ENCODE measurements around the gene CLBA1. TPM values are rescaled to one million over a fixed set of nuclear protein-coding genes. Genes with fewer than 3 reads are reported as not detected.
"Not testable (repeated sequence)": the region's sequence is repeated elsewhere in the genome, so short reads cannot be mapped to it uniquely, and the experiment has no call there.

Gene CLBA1
- total RNA-seq, 1 donor from 2014 or later: 3.9 TPM

- Mint-ChIP-seq H3K4me3 (no peak overlapping the region), H3K36me3 (ENCODE audit: low read depth) (peaks cover 2% of the 10 kb centered on the region), H3K27ac (no peak overlapping the region), H3K9me3 (no peaks in the 10 kb centered on the region), H3K4me1 (peaks cover 25% of the 10 kb centered on the region), H3K27me3 (no peaks in the 10 kb centered on the region)
- no peak for TF ChIP-seq CTCF (IDR thresholded peaks at IDR 0.05)
- ChIA-PET CTCF (interaction anchor here (2.2 kb wide), 1 partner anchor 15 kb away, joined by 11 read pairs; no protein-coding TSS in a partner anchor), POLR2A (interaction anchor here (1.0 to 1.2 kb wide), 2 partner anchors 10 to 35 kb away, joined by 3 read pairs; partner anchors contain the start of genes CDCA4 and GPR132)
- intact Hi-C loops (cut with micrococcal nuclease): no loop called here
- no peak for DNase-seq
- ATAC-seq (ENCODE audit: low read depth): no peak
These were observed 45.3 kb downstream of the CLBA1 start for GRCh38 chr14:105030836-105031396.

- H3K36me3 Mint-ChIP-seq (ENCODE audit: low read depth): not testable (repeated sequence)
These were observed 46.9 kb downstream of the CLBA1 start for GRCh38 chr14:105032451-105032901.

GRCh38 chr14:105033412-105033900, 47.9 kb downstream of the CLBA1 start:
- H3K27me3 Mint-ChIP-seq; POLR2A ChIA-PET; H3K9me3 Mint-ChIP-seq; DNase-seq; H3K36me3 Mint-ChIP-seq (ENCODE audit: low read depth); ATAC-seq (ENCODE audit: low read depth); intact Hi-C loops (cut with micrococcal nuclease): not testable (repeated sequence)
- peak overlapping the region; percentile 84 for H3K4me3 Mint-ChIP-seq
- peaks cover 15% of the 10 kb centered on the region for H3K4me1 Mint-ChIP-seq
- CTCF ChIA-PET: interaction anchor here (0.8 kb wide), 1 partner anchor 13 kb away, joined by 3 read pairs; no protein-coding TSS in a partner anchor
- peak overlapping the region; percentile 73 for H3K27ac Mint-ChIP-seq

More at GRCh38 chr14:105032451-105032901, 46.9 kb downstream of the CLBA1 start:
- H3K27me3 Mint-ChIP-seq; H3K9me3 Mint-ChIP-seq; POLR2A ChIA-PET; intact Hi-C loops (cut with micrococcal nuclease); ATAC-seq (ENCODE audit: low read depth); DNase-seq; H3K27ac Mint-ChIP-seq: not testable (repeated sequence)
- peak overlapping the region; percentile 84 for H3K4me3 Mint-ChIP-seq
- CTCF ChIA-PET: interaction anchor here (2.2 kb wide), 1 partner anchor 13 kb away, joined by 11 read pairs; no protein-coding TSS in a partner anchor
- peaks cover 15% of the 10 kb centered on the region for H3K4me1 Mint-ChIP-seq

GRCh38 chr14:105034315-105035039, 48.9 kb downstream of the CLBA1 start:
- intact Hi-C loops (cut with micrococcal nuclease): no loop called here

GRCh38 chr14:105035616-105036015, 50.0 kb downstream of the CLBA1 start:
- intact Hi-C loops (cut with micrococcal nuclease); H3K27me3 Mint-ChIP-seq; H3K36me3 Mint-ChIP-seq (ENCODE audit: low read depth); H3K27ac Mint-ChIP-seq; DNase-seq; H3K9me3 Mint-ChIP-seq; H3K4me3 Mint-ChIP-seq; ATAC-seq (ENCODE audit: low read depth): not testable (repeated sequence)
- POLR2A ChIA-PET: interaction anchor here (0.7 to 0.8 kb wide), 2 partner anchors 10 to 51 kb away, joined by 3 read pairs; no protein-coding TSS in a partner anchor
- H3K4me1 Mint-ChIP-seq: peaks cover 15% of the 10 kb centered on the region
- CTCF ChIA-PET: interaction anchor here (0.7 to 1.2 kb wide), 4 partner anchors 10 to 62 kb away, joined by 3 to 4 read pairs (median 4); no protein-coding TSS in a partner anchor

More at GRCh38 chr14:105034315-105035039, 48.9 kb downstream of the CLBA1 start:
- no peak overlapping the region for H3K27ac Mint-ChIP-seq
- H3K27me3 Mint-ChIP-seq: no peaks in the 10 kb centered on the region
- no peaks in the 10 kb centered on the region for H3K36me3 Mint-ChIP-seq (ENCODE audit: low read depth)
- POLR2A ChIA-PET: interaction anchor here (0.6 kb wide), 1 partner anchor 22 kb away, joined by 3 read pairs; no protein-coding TSS in a partner anchor
- peaks cover 15% of the 10 kb centered on the region for H3K4me1 Mint-ChIP-seq
- no peaks in the 10 kb centered on the region for H3K9me3 Mint-ChIP-seq
- ATAC-seq (ENCODE audit: low read depth): no peak
- CTCF ChIA-PET: interaction anchor here (0.7 to 1.1 kb wide), 3 partner anchors 11 to 59 kb away, joined by 3 to 4 read pairs (median 3); no protein-coding TSS in a partner anchor
- H3K4me3 Mint-ChIP-seq: peak overlapping the region; percentile 35
- no peak for TF ChIP-seq CTCF (IDR thresholded peaks at IDR 0.05)
- DNase-seq: no peak

GRCh38 chr14:105039458-105040205, 54.0 kb downstream of the CLBA1 start:
- H3K27ac Mint-ChIP-seq: no peak overlapping the region
- ChIA-PET CTCF (interaction anchor here (1.7 kb wide), 1 partner anchor 64 kb away, joined by 7 read pairs; no protein-coding TSS in a partner anchor), POLR2A (no interaction called here)
- ATAC-seq (ENCODE audit: low read depth) (no peak), DNase-seq (no peak)
- H3K36me3 Mint-ChIP-seq (ENCODE audit: low read depth): no peaks in the 10 kb centered on the region
- no peak for TF ChIP-seq CTCF (IDR thresholded peaks at IDR 0.05)
- no peaks in the 10 kb centered on the region for H3K27me3 Mint-ChIP-seq
- intact Hi-C loops (cut with micrococcal nuclease): no loop called here
- H3K4me3 Mint-ChIP-seq: no peak overlapping the region
- H3K4me1 Mint-ChIP-seq: peaks cover 2% of the 10 kb centered on the region
- H3K9me3 Mint-ChIP-seq: no peaks in the 10 kb centered on the region
